H9 (cell line): ENCODE measurements around the gene CASP5. TPM values are rescaled to one million over a fixed set of nuclear protein-coding genes. Genes with fewer than 3 reads are reported as not detected.

Experiments used
- DNase-seq: peaks from one replicate; pipeline ENCODE4 v3.0.0-alpha.2; 2017
- H2AFZ ChIP-seq: one replicate; pipeline ENCODE4 v1.6.1; 2013; ENCODE audit warnings: mild to moderate bottlenecking, low read length, control low read depth, moderate library complexity
- H2AK5ac ChIP-seq: 2 replicates; pipeline ENCODE4 v1.6.1; 2013; ENCODE audit warnings: low read length, control low read depth, mixed read lengths; ENCODE audit not compliant: insufficient read length
- H2BK120ac ChIP-seq: one replicate; pipeline ENCODE4 v1.6.1; 2013; ENCODE audit warnings: low read depth, mild to moderate bottlenecking, low read length, control low read depth, inconsistent platforms; ENCODE audit not compliant: poor library complexity, severe bottlenecking
- H2BK12ac ChIP-seq: 2 replicates; pipeline ENCODE4 v1.6.1; 2013; ENCODE audit warnings: low read length, control low read depth, mixed read lengths, low read depth; ENCODE audit not compliant: insufficient read length
- H2BK15ac ChIP-seq: 2 replicates; pipeline ENCODE4 v1.6.1; 2013; ENCODE audit warnings: low read depth, low read length, control low read depth
- H2BK20ac ChIP-seq: one replicate; pipeline ENCODE4 v1.6.1; 2013; ENCODE audit warnings: low read depth, mild to moderate bottlenecking, low read length, control low read depth, inconsistent platforms; ENCODE audit not compliant: poor library complexity, severe bottlenecking
- H2BK5ac ChIP-seq: 2 replicates; pipeline ENCODE4 v1.6.1; 2013; ENCODE audit warnings: low read length, control low read depth, mixed read lengths; ENCODE audit not compliant: insufficient read length
- H3K14ac ChIP-seq: 2 replicates; pipeline ENCODE4 v1.6.1; 2013; ENCODE audit warnings: low read length, control low read depth; ENCODE audit not compliant: insufficient read depth
- H3K18ac ChIP-seq: 2 replicates; pipeline ENCODE4 v1.6.1; 2013; ENCODE audit warnings: low read depth, mild to moderate bottlenecking, mixed read lengths, low read length, control low read depth; ENCODE audit not compliant: insufficient read length
- H3K23ac ChIP-seq: 2 replicates; pipeline ENCODE4 v1.6.1; 2013; ENCODE audit warnings: low read length, control low read depth, mixed read lengths, low read depth; ENCODE audit not compliant: insufficient read length
- H3K23me2 ChIP-seq: 2 replicates; pipeline ENCODE4 v1.6.1; 2013; ENCODE audit warnings: low read depth, mild to moderate bottlenecking, mixed read lengths, low read length, control low read depth; ENCODE audit not compliant: insufficient read length, poor library complexity, severe bottlenecking
- H3K27ac ChIP-seq: 2 replicates; pipeline ENCODE4 v1.5.1; 2013; ENCODE audit warnings: low read length, control low read depth, mixed read lengths, low read depth; ENCODE audit not compliant: insufficient read length
- H3K27me3 ChIP-seq: 2 replicates; pipeline ENCODE4 v1.6.1; 2013; ENCODE audit warnings: low read length, control low read depth, inconsistent platforms; ENCODE audit not compliant: insufficient read depth
- H3K4ac ChIP-seq: 2 replicates; pipeline ENCODE4 v1.6.1; 2013; ENCODE audit warnings: low read depth, mild to moderate bottlenecking, control low read depth, inconsistent platforms, low read length, moderate library complexity
- H3K4me1 ChIP-seq: 2 replicates; pipeline ENCODE4 v1.6.1; 2013; ENCODE audit warnings: low read length, control low read depth, inconsistent platforms; ENCODE audit not compliant: insufficient read depth
- H3K4me2 ChIP-seq: 2 replicates; pipeline ENCODE4 v1.6.1; 2013; ENCODE audit warnings: low read length, control low read depth, mixed read lengths; ENCODE audit not compliant: insufficient read length, insufficient read depth
- H3K56ac ChIP-seq: 2 replicates; pipeline ENCODE4 v1.6.1; 2013; ENCODE audit warnings: low read depth, mild to moderate bottlenecking, mixed read lengths, low read length, control low read depth; ENCODE audit not compliant: insufficient read length
- H3K79me1 ChIP-seq: 2 replicates; pipeline ENCODE4 v1.6.1; 2013; ENCODE audit warnings: low read depth, mild to moderate bottlenecking, moderate library complexity, low read length, control low read depth, inconsistent platforms; ENCODE audit not compliant: insufficient read depth, poor library complexity, severe bottlenecking
- H3K79me2 ChIP-seq: 2 replicates; pipeline ENCODE4 v1.6.1; 2013; ENCODE audit warnings: low read length, control low read depth, inconsistent platforms; ENCODE audit not compliant: insufficient read depth
- H3K9ac ChIP-seq: 2 replicates; pipeline ENCODE4 v1.6.1; 2013; ENCODE audit warnings: low read length, control low read depth, mixed read lengths; ENCODE audit not compliant: insufficient read length; ENCODE audit errors: extremely low read depth
- H3K9me3 ChIP-seq: one replicate; pipeline ENCODE4 v1.6.1; 2013; ENCODE audit warnings: low read depth, low read length, inconsistent platforms; ENCODE audit not compliant: control insufficient read depth
- H3T11ph ChIP-seq: one replicate; pipeline ENCODE4 v1.6.1; 2013; ENCODE audit warnings: mild to moderate bottlenecking, low read length, control low read depth, inconsistent platforms
- H4K20me1 ChIP-seq: one replicate; pipeline ENCODE4 v1.6.1; 2013; ENCODE audit not compliant: control insufficient read depth, insufficient read length, insufficient read depth
- H4K5ac ChIP-seq: 2 replicates; pipeline ENCODE4 v1.6.1; 2013; ENCODE audit warnings: low read depth, mild to moderate bottlenecking, mixed read lengths, low read length, control low read depth; ENCODE audit not compliant: insufficient read length
- H4K8ac ChIP-seq: replicated peaks from 2 replicates; pipeline ENCODE4 v1.6.1; 2013; ENCODE audit warnings: low read length, control low read depth, mixed read lengths, low read depth; ENCODE audit not compliant: insufficient read length
- H4K91ac ChIP-seq: 2 replicates; pipeline ENCODE4 v1.6.1; 2013; ENCODE audit warnings: low read depth, mild to moderate bottlenecking, moderate library complexity, mixed read lengths, low read length, control low read depth; ENCODE audit not compliant: insufficient read length
- H3K27ac Mint-ChIP-seq, 3 experiments: 2 replicates in 2 of 3; 3 replicates in 1 of 3; pipeline ENCODE4 v1.8.0; 2020 to 2021; ENCODE audit warnings: mixed read lengths in 3 of 3, mild to moderate bottlenecking in 1 of 3, moderate library complexity in 1 of 3
- H3K27me3 Mint-ChIP-seq: 2 replicates; pipeline ENCODE4 v1.8.0; 2021; ENCODE audit warnings: low read depth, mild to moderate bottlenecking, moderate library complexity, mixed read lengths
- H3K36me3 Mint-ChIP-seq, 3 experiments: 2 replicates in 2 of 3; 3 replicates in 1 of 3; pipeline ENCODE4 v1.8.0; 2020 to 2021; ENCODE audit warnings: low read depth in 3 of 3, mixed read lengths in 3 of 3; ENCODE audit not compliant: insufficient read depth in 1 of 3
- H3K4me1 Mint-ChIP-seq, 2 experiments: 2 replicates each; pipeline ENCODE4 v1.8.0; 2020; ENCODE audit warnings: mixed read lengths in 2 of 2
- H3K4me3 Mint-ChIP-seq, 2 experiments: 2 replicates in 1 of 2; 3 replicates in 1 of 2; pipeline ENCODE4 v1.8.0; 2020 to 2021; ENCODE audit warnings: mild to moderate bottlenecking in 2 of 2, mixed read lengths in 2 of 2, moderate library complexity in 1 of 2
- H3K9me3 Mint-ChIP-seq, 2 experiments: 2 replicates in 1 of 2; 3 replicates in 1 of 2; pipeline ENCODE4 v1.8.0; 2020; ENCODE audit warnings: mild to moderate bottlenecking in 2 of 2, mixed read lengths in 2 of 2, moderate library complexity in 1 of 2
- WGBS: extraction: QIAGEN DNeasy Blood & Tissue Kit; methylation state at CpG from one replicate; pipeline ENCODE4 v1.1.7; 2013; ENCODE audit warnings: missing lambda C conversion rate, low lambda C conversion rate, mixed read lengths; ENCODE audit not compliant: insufficient read length; ENCODE audit errors: extremely low coverage; 5-methylcytosine and 5-hydroxymethylcytosine counted together
- total RNA-seq: library from RNA; stranded (reverse); gene quantifications from 2 replicates; pipeline ENCODE4 v1.2.1, GENCODE V29; 2021
- TF ChIP-seq, protein P1 (sequence below): fragments of 200-600 bp; sonication (generic); conservative IDR thresholded peaks from 3 replicates; pipeline ENCODE4 v1.8.0; 2021; ENCODE audit warnings: antibody characterized with exemption, mild to moderate bottlenecking

Gene CASP5
- total RNA-seq, 1 experiment from 2014 or later = not detected

DNA sequence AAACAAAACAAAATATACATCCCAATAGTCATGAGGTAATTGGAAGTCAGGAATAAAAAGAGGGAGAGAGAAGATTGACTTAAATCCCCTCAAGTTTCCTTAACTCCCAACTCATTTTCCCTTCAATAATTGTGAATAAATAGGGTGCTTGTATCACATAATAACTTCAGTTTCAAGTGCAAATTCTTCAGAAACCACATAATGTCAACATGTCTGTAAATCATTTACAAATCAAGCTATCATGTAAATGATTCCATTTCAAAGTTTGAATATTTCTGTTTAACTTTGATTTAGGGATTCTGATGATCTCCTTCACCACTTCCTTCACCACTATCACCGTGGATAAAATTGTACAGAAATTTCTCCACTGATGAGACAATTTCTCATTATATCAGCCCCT lies 23.2 kb downstream of the CASP5 start:
- no peaks in the 10 kb centered on the region for H3K4me1 Mint-ChIP-seq
- Histone ChIP-seq H3K4me2 (no peak overlapping the region), H2BK20ac (no peak overlapping the region), H3K23me2 (no peaks in the 10 kb centered on the region), H2AFZ (no peak overlapping the region), H3K18ac (no peak overlapping the region), H4K5ac (no peak overlapping the region), H3K79me2 (no peaks in the 10 kb centered on the region), H3K9me3 (no peaks in the 10 kb centered on the region), H4K8ac (no peak overlapping the region), H2BK5ac (no peak overlapping the region), H4K20me1 (no peaks in the 10 kb centered on the region), H3K27me3 (no peaks in the 10 kb centered on the region), H3K14ac (no peak overlapping the region), H3K79me1 (no peaks in the 10 kb centered on the region), H2AK5ac (no peak overlapping the region), H3K23ac (no peak overlapping the region), H2BK12ac (no peak overlapping the region), H2BK120ac (no peak overlapping the region), H3K4ac (no peak overlapping the region), H4K91ac (no peak overlapping the region), H3K56ac (no peak overlapping the region), H3K4me1 (no peaks in the 10 kb centered on the region), H3T11ph (no peak overlapping the region), H3K9ac (no peak overlapping the region), H2BK15ac (no peak overlapping the region), H3K27ac (no peak overlapping the region)
- DNase-seq = no peak
- H3K27ac Mint-ChIP-seq = no peak overlapping the region; a peak in 1 of 7 replicates
- no peak overlapping the region for H3K4me3 Mint-ChIP-seq
- no peaks in the 10 kb centered on the region for H3K27me3 Mint-ChIP-seq
- TF ChIP-seq, protein P1, sequence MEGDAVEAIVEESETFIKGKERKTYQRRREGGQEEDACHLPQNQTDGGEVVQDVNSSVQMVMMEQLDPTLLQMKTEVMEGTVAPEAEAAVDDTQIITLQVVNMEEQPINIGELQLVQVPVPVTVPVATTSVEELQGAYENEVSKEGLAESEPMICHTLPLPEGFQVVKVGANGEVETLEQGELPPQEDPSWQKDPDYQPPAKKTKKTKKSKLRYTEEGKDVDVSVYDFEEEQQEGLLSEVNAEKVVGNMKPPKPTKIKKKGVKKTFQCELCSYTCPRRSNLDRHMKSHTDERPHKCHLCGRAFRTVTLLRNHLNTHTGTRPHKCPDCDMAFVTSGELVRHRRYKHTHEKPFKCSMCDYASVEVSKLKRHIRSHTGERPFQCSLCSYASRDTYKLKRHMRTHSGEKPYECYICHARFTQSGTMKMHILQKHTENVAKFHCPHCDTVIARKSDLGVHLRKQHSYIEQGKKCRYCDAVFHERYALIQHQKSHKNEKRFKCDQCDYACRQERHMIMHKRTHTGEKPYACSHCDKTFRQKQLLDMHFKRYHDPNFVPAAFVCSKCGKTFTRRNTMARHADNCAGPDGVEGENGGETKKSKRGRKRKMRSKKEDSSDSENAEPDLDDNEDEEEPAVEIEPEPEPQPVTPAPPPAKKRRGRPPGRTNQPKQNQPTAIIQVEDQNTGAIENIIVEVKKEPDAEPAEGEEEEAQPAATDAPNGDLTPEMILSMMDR = no peak
- no CpG with 5 or more reads among the region's 1 CpG for WGBS
- H3K36me3 Mint-ChIP-seq = peaks cover 0 to 2% (median 0%) of the 10 kb centered on the region in 3 experiments; a peak in 3 of 7 replicates
- no peaks in the 10 kb centered on the region; a peak in 2 of 5 replicates for H3K9me3 Mint-ChIP-seq
